Stimulated activated CD4-positive, alpha-beta T cell treated with anti-CD3 and anti-CD28 coated beads, TNF-alpha, amount 100 ng/mL, for 4 hours (primary cell): ENCODE measurements around the gene TRAF3IP3.

Source experiments
- DNase-seq, 3 experiments: peaks; one replicate each; pipeline ENCODE4 v3.0.0-alpha.2; 2020; ENCODE audit warnings: low read depth in 3 of 3

The TRAF3IP3 gene

DNA sequence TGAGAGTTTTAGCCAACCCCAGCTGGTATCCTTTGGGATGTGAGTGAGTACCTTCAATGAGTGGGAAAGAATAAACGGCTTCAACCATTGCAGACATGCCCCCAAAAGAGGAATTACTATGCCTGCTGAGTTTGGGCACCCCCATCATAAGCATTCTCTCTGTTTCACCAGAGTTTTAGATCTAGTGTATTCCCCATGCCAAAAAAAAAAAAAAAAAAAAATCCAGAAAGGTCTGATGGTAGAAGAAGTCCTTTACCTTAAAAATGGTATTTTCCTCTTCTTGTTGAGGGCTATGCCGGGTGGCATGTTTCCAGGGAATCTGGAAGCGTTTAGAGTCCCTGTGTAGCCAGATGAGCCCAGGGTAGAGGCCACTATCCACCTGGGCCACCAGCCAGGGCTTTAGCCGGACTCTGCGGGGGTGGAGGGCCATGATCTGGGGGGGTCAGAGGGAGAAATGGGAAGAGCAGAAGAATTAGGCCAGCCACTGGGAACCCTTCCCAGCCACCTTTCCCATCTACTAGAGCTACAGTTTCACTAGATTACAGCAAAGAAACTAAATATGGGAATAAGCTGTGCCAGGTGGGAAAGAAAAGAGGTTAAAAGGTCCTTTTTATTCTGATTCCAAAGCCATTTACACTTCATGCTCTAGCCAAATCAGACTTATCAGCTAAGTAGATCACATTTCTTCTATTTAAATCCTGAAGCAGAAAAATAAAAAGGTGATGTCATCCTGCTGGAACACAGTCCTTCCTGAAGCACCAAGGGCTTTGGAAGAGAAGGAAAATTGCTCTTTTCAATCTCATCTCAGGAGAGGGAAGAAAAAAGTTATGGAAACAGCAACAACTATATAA is 45.4 kb downstream of the TRAF3IP3 start:
- DNase-seq = no peak

DNA sequence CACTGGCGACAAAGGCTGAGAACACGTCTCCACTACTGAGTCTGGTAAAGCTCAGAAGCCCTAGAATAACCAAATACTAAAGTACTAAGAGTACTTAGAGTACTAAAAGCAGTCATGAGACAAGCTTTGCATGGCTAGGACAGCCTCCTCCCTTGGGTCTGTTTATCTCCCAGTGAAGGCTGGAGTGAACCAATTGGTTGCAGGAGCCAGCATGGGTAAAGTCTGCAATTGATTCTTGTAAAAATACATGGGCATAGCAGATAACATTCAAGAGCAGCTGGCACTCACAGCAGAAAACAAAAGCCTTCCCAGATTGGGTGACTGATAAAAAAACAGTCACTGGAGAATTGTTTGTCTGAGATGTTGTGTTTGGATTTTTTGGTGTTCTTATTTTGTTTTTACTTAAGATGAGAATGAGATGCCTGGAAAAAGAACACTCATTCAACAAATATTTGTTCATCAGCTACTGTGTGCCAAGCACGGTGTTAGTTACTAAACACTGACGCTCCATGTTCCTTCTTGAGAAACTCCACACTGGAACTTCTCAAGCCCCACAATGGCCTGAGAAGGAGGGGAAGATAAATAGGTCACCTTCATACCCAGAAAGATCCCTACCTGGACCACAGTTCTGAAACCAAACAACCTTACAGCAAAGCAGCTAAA is 46.4 kb downstream of the TRAF3IP3 start:
- DNase-seq = no peak

DNA sequence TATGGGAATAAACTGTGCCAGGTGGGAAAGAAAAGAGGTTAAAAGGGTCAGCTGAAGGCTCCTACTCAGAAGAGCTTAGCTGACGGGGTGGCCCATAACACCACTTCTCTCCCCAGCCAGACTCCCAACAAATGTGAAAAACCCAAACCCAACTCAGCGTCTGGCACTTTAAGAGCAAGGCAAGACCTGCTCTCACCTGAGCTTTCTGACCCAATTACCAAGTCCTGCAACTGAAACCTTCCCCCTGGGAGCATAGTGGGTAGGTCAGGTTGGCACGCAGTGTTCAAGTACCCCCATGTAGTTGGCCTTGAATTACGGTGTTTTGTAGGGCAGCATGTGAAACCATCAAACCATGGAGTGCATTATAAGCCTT is 46.9 kb downstream of the TRAF3IP3 start:
- no peak for DNase-seq

DNA sequence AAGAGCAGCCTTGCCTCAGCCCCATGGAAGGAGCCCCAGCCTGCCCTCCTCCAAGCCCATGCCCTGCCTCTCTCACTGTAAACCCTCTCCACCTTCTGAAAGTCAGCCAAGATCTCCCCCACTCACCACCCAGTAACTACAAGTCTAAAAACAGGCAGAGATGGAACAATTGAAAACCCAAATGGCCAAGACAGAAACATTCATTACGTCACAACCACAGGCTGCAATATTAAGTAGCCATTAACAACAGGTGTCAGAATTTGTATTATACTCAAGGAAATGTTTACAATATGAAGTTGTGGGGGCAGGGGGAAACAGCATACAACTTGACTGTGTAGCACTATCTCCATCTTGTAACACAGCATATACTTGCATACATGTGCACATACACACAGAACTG is 47.7 kb downstream of the TRAF3IP3 start:
- DNase-seq = no peak

DNA sequence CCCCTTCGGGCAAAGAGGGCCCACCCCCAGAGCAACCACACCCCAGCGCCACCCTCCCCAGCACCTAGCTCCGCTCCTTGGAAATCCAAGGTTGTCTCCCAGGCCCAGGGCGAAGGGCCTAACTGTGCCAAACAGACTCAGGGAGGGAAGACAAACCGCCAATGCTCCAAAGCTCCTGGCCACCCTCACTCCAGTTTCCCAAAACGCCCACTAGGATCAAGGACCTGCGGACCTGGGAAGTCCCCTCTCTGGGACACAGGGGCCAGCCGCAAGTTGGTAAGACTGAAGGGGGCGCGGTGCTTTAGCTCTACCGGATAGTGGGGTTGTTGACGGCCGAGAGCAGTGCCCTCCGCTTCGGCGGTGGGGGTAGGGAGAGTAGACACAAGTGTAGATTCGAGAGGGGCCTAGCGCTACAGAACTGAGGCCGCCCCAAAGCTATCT is 49.5 kb downstream of the TRAF3IP3 start:
- no peak for DNase-seq

DNA sequence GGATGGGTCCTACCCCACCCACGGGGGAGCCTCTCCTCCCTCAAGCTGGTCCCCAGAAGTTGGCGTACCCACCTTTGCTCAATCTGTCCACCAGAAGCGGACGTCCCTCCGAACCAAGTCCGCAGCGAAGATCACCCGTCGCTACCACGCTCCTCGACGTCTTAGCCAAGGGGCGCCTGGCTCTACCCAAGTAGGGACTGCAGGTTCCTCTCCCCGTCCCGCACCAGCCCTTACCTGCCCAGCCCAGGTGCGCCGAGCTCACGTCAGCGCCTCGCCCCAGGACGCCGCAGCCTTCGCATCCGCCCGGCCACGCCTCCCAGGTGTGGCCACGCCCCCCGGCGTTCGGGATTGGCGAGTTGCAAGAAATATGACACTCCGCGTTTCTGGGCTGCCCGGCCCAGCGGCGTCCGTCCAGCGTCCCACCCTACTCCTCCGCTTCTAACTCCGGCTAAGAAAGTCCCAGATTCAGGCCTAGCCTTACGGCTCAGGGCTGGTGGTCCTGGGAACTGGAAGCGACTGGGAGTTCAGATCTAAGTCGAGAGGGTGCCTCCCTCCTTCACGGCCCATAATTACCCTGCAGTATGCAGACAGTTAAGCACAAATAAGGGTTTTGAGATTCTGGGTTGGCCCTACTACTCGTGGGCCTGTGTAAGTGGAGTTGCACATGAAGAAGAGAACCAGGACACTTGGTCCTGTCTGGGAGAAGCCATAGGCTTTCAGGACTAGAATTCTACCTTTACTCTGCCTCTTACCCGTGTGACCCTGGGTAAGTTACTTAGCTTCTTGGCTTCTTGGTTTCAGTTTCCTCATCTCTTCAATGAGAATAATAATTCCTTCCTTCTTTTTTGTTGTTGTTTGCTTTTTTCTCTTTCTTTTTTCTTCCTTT is 50.3 kb downstream of the TRAF3IP3 start, which contains the start of gene IRF6:
Gene IRF6 (minus strand): TSS at position 268 of the 886 bp plus-strand sequence. CDS start 4,729 bp downstream, outside the sequence.
- DNase-seq = peak; percentile 20 to 43 (median 30)

DNA sequence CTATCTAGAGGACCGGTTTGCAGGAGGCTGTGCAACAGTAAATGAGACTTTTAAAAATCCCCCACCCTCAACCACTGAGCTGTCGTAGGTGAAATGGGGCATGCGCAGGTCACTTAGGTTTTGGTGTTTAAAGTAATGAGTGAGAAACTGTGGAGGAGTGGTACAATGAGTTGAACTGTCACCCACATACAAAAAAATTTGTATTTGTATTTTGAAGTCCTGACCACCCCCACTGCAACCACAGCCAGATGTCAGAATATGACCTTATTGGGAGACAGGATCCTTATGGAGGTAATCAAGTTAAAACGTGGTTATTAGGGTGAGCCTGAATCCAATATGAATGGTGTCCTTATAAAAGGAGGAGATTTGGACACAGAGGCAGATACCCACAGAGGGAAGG is 51.7 kb downstream of the TRAF3IP3 start:
- no peak for DNase-seq

DNA sequence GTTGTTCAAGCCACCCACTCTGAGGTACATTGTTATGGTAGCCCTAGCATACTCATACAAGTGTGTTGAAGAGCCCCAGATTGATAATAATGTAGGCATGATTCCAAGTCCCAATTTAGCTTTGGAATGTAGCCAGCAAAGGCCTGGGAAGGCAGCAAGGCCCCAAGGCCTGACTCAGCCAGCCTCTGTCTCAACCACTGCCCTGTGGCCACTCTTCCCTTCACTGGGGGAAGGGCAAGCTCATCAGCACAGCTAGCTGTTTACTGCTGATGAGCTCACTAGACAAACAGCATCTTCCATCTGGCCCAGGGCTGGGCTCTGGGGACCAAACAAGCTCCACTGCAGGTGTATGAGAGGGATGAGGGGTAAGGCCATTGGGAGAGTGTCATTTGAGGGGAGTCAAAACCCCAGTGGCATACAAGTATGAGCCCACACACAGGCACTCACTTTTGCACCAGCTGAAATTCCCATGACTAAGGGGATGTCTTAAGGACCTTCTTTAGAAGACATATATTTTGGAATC is 52.3 kb downstream of the TRAF3IP3 start:
- no peak for DNase-seq

DNA sequence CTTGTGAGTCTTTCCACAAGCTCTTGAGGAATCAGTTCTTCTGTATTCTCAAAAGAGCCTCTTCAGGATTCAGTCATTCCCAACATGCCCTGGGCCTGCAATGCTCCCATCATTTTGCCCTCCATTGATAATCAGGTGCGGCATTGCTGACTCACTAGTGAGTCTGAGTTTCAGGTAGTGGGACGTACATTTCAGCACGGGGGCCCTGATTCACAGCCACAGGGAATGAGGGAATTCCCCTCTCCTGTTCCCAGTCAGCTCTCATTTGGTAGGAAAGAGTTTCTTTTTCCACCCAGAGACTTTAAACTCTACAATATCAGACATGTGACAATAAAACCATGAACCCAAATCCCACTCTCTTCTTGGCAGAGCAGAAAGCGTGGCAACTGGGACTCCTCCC is 53.8 kb downstream of the TRAF3IP3 start:
- no peak for DNase-seq

DNA sequence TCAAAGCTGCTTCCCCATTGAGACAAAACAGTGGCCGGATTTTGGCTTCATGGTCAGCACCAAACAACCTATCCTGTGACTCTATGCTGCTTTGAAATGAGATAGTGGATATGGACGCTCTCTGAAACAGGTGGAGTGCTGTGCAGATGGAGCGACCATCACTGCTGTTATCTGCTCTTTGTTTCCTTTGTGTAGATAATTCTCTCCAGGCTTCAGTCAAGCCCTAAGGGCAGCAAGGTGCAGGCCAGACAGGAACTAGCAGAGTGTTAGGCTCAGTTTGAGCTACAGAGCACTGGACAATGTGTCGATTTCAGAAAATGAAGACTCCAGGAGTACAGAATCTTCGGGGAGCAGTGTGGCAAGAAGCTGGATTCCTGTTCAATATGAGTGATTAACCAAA is 54.9 kb downstream of the TRAF3IP3 start:
- no peak for DNase-seq

DNA sequence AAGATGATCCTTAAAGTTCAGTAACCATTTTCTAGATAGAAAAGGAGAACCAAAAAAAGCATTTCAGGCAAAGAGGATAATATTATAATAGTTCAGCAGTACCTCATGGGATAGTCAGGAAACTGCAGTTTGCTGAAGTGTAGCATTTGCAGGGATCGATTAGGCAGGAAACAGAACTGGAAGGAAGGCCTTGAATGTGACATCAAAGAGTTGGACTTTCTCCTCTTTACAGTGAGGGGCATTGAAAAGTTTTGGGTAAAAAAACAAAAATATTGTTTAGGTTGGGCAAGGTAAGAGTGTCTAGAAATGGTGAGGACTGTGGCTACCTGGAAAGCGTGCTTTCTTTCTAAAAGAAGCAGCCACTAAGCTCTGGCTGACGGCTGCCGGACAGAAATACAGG is 58.0 kb downstream of the TRAF3IP3 start:
- no peak for DNase-seq

DNA sequence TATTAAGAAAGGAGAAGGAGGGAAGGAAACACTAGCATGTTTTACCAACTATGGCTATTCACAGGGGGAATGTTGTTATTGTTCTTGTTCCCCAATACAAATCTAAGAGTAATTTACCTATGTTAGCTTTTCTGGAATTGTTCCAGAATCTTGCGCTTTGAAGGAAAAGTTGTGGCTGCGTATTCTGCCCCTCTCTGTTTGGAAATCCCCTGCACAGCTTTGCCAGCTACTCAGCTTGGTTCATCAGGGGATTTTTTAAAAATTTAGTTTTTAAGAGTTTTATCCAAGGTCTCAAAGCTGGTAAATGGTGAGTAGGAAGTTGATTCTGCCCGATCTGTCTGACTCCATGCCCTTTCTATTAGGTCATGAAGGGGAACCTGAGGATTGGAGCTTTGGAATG is 59.6 kb downstream of the TRAF3IP3 start:
- DNase-seq = no peak

DNA sequence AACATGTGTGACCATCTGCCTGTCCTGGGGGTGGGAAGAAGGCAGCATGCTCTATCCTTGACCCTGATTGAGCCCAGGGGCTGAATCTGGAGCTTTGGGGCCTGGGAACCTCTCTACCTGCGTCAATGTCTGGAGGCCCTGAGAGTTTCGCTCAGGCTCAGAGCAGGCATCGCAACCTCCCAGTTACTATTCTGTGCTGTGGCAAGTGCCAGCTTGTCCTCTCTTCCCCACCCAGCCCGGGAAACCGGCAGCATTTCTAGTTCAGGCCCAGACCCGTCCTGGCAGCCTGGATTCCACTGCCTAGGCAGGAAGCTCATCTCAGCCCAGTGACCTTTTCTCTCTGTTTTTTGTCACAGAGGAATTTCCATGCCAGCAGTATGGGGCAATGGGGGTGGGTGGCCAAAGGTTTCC is 60.1 kb downstream of the TRAF3IP3 start:
- DNase-seq = no peak

DNA sequence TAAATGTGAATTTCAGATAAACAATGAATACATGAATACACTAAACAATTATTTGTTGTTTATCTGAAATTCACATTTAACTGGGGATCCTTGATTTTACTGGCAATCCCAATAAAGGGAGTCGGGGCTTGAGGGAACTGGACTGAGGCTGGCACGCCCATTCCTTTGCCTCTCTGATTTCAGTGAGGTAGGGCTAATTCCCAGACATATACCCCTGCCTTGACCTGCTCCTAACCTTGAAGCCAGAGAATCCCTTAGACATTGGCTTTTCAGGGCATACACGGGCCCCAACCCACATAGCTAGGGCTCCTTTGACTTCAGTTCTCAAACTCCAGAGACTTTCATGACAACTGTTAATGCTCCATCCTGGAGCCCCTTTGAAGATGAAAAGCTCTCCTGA is 61.1 kb downstream of the TRAF3IP3 start:
- DNase-seq = no peak

DNA sequence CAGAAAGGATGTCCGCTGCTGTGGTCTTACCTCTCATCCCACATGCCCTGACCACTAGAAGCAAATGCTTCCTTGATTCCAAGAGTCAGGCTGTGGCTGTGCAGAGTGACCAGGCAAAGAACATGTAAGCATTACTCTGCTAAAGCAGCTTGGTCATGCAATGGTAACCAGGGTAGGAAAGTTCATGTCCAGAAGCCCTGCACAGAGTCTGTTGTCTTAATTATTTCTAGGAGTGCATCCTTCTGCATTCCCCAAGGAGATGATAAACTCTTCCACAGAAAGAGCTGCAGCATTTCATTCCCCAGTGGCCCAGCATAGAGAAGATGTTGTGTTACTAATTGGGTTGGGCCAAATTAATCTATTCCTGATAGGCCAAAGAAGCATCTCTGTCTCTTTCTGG is 61.8 kb downstream of the TRAF3IP3 start:
- no peak for DNase-seq

DNA sequence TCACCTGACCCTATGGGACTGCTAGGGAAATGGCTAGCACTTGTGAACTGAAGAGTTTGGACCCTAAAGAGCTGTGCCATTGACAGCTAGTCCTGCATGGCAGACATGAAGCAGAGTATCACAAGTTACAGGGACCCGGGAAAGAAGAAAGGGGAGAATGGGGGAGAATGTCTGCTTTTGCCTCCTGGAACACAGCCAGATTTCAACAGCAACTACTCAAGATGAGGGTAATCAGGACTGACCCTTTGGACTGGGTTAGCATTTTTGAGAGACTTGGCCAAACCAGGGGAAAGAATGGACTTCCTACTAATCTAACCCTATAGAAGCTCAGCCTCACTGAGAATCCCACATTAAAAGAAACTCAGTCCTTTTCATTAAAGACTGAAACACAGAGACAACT is 63.2 kb downstream of the TRAF3IP3 start:
- DNase-seq = no peak

DNA sequence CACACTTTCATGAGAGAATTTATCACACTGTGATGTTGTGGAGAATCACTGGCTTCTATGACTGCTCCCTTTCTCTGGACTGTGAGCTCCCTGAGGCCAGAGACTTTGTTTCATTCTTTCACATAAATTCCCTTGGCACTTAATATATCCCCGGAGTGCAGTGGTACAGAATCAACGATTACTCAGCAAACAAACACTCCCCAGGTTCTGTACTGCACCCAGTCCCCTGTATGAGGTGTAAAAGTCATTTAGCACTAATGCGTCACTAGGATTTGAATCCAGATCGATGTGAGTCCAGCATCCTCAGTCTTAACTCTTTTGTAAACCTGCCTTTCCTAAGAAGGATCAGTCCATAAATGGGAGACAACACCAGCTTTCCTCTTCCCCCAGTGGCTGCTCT is 65.1 kb downstream of the TRAF3IP3 start:
- DNase-seq = no peak

DNA sequence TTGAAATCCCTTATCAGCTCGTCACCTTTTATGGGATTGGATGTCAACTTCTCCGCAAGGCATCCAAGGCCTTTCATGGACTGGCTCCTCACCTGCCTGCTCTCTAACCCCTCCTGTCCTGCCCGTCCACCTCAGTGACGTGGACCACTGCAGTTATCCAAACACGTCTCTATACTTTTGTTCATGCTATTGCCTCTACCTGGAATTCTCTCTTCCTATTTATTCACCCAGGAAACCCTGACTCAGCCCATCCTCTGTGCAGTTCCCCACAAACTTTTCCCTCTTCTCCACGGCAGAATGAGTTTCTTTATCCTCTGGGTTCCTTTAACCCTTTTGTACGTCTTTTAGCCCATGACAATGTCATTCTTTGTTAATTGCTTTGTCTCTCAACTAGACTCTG is 66.9 kb downstream of the TRAF3IP3 start:
- DNase-seq = no peak

DNA sequence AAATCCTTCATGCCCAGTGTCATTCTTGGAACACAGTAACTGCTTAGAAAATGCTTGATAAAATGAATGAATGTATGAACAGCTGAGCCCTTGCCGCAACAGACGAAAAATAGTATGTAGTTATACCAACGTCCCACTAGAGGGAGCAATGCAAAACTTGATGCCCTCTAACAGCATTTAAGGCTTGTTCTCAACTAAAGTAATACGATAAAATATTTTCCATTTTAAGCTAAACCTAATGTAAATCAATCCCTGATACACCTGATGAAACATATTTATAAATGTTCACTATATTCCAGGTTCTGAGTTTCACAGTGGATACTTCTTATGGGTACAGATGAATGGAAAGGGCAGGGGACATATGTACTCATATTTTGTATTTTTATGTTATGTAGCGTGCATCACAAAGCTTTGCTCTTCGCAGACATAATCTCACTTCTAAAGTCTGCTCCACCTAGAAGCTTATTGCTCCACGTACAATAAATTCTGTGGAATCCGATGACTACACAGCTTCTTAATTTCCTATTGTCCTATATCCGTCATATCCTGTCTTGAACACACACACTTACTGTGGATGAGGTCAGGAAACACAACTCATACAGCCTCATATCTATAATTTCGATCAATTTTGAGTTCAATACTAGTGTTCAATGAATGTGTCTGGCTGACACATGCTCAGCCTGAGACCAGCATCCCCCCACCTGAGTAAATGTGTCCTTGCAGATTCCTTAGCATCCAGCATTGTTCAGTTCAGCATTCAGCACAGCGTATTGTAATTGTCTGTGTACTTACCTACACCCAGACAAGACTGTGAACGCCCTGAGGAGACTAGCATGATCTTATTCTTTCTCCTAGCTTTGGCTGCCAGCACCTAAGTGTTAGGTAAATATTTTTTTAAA is 67.5 kb downstream of the TRAF3IP3 start:
- no peak for DNase-seq

DNA sequence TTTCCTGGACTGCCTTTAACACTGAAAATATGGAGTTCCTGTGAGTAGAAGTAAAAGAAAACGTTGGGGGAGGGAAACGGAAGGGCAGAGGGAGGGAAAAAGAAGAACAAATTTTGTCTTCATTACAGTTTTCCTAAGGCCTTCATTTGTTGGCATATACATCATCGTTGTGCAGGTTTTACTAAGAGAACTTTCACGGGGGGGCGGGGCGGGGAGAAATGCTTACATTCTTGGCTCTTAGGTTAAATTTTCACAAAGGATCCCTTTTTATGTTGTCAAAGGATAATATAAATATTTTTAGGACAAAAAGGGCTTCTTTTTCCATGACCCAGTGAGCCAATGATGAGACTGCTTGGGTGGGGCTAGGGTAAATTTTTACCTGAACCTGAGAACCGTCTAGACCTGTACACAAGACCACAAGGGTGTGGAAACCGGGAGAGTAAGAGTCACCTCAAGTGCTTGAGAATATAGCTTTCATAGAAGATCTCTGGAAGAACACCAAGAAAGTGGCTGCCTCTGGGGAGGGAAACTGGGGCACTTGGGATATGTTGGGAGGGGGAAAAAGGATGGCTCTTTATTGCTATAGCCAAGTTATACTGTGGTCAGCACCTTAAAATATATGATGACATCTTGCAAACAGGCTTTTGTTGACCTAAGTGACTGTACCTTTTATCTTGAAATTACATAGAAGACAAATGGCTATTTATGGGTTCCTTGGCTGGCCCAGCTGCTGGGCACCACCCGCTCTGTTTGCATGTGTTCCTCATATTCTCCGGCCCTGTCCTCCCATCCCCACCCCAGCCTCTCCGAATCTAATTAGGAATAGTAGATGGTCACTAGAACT is 70.0 kb downstream of the TRAF3IP3 start:
- no peak for DNase-seq
